HG03108 (cell line): ENCODE results near the gene PCARE.

Experiments used
- ATAC-seq: cut with Tn5 transposase; IDR thresholded peaks from one replicate; pipeline ENCODE4 v1.9.1; 2021; ENCODE audit warnings: moderate library complexity; ENCODE audit not compliant: unreplicated experiment

PCARE gene

DNA sequence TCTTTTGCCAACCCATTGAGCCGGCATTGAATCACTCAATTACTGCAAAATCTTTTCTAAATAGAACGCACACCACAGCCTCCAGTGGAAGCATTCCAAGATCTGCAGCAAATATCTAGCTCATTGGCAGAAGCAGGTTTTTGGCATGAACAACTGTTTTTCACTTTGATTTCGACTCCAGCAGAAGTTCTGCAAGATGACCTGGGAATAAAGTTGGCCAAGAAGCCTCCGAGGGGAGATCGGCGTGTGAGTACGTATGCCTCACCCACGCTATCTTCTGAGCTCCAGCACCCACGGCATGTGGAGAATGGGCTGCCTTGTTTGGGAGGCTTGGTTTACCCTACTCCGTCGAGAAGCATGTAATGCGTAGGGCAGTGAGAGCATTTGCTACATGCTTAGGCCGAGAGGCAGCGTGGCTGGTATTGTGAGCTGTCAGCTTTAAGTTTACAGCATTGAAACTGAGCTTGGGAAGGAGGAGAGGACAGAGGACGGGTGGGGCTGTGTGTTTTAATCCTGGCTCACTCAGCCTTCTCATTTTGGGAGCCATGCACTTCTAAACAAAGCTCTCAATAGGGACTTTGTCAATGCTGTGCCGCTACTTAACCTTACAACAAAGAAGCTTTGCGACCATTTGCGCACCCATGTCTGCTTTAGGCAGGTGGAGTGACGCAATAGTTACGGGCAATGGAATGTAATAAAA is 10.5 kb downstream of the PCARE start:
- no peak for ATAC-seq

DNA sequence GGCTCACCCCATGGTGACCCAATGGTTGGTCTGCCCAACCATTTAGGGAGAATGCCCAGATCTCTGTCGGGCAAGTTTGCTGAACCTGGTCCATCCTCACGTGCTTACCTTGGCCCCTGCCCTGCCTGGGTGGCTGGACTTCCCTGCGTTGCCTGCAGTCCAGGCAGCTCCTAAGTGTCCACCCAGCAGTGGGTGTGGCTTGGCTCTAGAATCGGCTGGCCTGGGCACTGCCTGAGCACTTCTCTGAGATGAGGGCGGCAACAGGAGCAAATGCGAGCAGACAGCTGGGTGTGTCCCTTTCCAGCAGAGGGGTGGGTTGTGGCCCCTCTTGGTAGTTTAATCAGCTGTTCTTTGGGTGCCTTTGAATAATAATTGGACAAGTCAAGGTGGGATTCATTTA is 11.3 kb downstream of the PCARE start:
- no peak for ATAC-seq

DNA sequence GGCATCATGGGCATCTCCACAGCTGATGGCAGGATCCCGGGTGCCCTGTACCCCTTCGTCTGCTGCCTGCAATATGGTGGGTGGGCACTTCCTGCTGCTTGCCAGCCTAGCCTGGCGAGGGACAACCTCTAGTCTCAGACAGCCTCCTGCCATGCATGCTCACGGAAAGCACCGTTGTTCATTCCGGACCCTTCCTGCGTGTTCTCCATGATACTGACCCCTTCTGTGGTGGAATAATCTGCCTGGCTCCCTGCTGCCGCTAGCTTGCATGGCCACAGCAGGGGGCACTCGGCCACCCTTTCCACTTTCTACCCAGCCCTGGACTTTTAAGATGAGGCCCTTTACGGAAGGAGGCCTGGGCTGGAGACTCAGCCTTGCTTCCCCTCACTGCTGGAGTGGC is 12.0 kb downstream of the PCARE start:
- ATAC-seq, result no peak

DNA sequence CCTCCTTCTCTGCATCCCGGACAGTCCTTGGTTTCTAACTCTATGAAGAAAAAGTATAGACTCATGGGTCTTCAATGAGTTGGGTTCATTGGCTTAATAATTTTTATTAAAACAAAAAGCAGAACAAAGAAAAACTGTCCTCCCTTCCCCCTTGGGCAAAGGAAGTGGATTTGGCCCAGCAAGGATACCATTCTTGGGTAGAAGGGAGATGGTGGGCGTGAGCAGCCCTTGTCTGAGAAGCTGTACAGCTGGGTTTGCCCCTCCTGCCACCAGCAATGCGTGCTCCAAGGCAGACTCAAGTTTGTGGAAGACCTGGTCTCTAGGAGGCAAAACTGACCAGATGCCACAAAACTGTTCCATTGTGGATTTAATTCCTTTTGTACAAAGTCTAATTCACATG is 12.7 kb downstream of the PCARE start:
- ATAC-seq, result no peak

DNA sequence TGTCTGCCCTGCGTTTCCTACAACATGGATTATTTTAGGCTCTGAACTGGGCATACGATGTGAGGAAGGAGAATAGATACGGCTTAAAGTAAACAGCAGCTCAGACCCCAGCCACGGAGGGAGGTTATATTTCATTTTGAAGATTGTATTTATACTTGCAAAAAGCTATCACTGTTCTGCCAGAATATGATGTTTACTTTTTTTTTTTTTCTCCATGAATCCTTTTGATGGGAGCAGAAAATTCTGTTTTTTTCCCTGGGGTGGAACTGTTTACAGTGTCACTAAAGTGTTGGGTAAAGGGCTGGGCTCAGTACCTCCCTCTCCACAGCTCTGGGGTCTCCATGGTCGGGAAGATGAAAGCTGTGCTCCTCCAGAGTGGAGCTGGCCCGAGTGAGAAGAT is 13.1 kb downstream of the PCARE start:
- no peak for ATAC-seq

DNA sequence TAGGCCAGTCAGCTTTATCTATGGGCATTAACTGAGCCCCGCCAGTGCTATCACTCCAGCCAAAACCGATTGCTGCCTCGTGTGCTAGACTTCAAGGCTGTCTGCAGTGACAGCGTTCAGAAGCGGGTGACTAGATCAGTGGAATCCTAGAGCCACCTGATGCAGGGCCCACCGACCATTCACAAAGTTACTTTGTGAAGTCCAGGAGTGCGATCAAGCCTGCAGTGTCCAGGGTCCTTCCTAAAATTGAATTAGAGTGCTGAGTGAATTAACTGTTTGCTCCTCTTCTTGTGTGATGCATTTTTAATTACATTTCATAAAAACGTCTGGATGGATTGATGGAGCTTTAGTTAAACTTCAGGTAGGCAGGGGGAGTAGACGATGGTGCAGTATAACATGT is 13.9 kb downstream of the PCARE start:
- ATAC-seq, result no peak

DNA sequence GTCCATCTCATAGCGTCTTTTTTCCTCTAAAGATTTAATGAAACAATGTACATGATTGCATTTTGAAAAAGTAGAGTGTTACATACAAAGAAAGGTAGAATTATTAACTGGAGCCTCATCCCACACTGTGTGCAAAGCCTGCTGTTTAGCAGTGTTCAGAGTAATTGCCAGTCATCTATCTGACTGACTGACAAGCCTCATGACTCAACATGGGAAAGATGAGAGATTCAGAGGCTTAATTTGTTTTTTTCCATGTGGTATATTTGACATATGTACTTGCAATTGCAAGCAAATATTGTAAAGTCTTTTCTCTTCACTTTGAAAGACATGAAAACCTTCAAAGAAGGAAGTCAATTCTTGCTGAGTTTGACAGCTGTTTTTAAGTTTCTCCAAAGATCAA is 14.7 kb downstream of the PCARE start:
- no peak for ATAC-seq

DNA sequence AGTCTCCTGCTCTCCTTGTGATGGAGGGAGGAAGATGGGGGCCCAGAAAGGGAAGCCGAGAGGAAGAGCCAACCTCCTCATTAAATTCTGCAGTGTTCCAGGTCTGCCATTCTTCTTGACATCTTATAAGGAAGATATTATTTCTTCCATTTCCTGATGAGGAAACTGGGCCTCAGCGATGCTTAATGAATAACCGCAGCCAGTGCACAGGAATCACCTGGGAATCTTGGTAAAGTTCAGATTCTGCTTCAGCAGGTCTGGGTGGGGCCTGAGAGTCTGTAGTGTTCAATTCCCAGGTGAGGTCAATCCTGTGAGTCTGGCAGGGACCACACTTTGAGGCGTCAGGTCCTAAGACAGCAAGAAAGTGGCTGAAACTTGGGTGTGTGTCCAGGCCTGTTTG is 17.3 kb downstream of the PCARE start:
- ATAC-seq, result no peak

DNA sequence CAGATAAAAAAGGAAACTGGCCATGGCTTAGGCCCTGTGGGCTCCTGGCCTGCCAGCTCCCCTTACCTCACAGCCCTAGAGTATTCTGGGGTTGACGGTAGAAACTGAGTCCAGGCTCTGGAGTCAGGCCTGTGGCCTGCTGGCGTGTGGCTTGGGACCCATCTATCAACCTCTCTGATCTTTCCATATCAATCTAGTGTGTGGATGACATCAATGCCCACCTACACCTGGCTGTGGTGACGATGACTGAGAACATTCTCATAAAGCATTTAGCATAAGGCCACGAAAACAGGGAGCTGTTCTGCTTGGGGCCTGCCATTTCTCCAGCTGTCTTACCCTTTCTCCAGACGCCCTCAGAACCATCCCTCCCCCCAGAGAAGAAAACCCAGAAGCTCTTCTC is 17.9 kb downstream of the PCARE start:
- no peak for ATAC-seq

DNA sequence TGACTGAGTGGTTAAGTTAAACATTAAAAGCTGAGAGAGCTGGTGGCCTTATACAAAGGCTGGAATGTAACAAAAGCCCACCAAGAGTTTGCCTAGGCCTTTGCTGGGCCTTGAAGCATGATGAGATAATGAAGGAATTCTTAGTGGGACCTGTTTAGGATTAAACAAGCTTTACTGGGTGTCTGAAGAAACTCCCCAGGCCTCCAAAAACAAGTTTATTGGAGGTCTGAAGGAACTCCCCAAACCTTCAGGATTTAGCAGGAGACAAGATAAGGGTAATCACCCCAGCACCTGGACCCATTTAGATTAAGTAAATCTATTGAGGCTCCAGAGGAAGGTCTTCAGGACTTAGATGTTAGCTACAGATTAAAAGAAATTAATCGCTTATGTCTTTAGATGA is 18.7 kb downstream of the PCARE start:
- no peak for ATAC-seq

DNA sequence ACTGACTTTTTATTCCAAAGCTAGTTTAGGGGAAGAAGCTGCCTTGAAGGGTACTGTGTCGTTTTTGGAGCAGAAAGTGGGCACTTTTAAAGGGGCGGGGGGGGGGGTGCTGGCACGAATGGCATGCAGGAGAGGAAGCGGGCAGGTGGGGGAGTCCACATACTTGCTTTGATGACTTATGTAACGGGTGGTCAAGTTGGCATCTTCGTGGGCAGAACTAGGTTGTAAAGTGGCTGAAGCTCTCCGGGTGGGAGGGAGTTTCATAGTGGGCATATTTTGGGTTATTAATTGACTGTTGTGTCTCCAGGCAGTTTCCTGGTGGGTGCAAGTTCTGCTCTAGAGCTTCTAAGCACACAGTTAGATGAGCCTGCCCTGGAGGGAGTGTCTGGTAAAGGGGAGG is 19.9 kb downstream of the PCARE start:
- ATAC-seq, result no peak

DNA sequence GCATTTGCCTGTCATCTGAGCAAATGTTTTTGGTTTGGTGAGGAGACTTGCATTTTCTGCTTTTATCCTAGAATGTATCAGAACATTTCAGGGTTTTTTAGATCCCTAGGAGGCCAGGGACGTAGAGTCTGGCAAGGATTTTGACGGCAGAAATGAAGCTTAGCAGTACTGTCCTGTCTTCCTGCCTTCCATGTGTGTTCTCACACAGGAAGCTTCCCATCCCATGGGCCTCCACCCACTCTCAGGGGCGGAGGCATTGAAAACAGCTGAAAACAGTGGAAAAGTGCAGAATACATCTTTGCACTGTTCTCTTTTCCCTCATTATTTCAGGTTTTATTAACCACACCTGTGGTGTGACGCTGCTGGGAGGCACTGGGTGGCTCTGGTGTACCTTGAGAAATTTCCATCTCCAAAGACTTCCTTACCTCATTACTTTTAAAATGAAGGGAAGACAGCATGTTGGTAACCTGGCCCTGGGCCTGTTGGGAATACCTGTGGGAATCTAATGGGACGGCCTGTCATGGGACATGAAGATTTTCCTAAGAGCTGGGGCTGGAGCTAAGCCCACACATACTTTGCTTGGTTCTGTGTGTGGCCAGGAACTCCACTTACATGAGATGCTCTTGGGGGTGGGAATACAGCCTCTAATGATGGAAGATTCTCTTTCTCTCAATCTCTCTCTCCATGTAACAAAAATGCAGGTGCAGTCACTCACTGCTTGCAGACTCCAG is 20.5 kb downstream of the PCARE start:
- no peak for ATAC-seq

DNA sequence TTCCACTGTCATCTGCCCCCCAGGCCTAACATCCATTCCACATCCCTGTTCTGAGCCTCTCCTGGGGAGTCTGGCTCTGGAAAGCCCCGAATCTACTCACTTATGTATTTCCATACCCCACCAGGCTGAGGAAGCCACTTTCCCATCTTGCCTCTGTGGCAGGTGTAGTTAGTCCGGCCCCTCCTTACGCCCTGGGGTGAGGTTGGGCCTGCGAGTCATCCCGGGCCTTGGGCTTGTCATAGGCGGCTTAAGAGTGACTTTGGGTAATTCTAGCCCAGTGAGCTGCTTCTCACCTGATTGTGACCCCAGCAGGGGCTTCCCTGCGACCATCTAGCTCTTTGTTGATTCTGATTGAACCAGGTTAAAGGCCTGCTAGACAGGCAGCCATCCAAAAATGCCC is 21.1 kb downstream of the PCARE start:
- ATAC-seq, result no peak

DNA sequence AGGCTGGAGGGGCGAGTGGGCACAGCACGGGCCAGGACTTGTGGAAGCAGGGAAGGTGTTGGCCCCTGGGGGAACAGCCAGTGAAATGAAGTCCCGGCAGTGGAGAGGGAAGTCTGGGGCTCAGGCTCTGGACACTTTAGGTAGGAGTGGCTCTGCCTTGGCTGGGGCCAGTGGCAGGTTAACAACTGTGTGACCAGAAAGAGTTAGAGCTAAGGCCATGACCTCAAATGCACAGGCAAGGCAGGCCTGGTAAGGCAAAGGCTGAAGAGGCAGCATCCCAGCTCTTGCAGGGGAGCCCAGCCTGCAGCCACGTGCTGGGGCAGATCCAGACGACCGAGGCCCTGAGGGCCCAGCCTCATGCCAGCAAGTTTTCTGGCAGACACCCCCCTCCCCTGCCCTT is 21.5 kb downstream of the PCARE start:
- no peak for ATAC-seq

DNA sequence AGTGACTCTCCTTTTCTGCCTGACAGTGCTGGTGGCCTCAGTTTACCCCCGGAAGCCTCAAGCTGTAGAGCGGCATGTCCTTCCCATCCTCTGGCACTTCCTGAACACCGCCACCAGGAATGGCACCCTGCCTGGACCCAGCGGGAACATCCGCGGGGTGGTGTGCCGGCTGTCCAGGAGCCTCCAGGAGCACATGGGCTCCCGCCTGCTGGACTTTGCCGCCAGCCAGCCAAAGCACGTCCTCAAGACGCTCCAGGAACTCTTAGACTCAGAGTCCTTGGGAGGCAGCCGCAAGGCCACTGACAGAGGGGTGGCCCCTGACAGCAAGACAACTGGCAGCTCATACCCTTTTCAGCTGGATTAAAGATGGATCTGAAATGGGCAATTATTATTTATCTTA is 22.6 kb downstream of the PCARE start:
- no peak for ATAC-seq

DNA sequence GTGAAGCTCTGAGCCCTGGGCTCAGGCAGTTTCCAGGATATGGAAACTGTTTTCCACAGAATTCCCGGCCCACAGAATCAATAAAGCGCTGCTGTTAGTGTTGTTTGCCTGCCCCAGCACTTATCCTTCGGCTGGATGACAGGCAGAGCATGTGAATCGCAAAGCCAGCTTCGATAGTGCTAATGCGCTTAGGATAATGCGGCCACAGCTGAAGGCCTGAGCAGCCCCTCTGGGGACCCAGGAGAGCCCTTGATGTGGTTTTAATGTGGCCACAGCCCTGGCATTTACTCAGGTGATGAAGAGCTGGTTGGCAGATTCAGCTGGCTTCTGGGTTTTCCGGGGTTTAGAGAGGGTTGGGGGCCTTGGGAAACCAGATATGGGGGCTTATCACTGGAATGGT is 23.7 kb downstream of the PCARE start:
- no peak for ATAC-seq

DNA sequence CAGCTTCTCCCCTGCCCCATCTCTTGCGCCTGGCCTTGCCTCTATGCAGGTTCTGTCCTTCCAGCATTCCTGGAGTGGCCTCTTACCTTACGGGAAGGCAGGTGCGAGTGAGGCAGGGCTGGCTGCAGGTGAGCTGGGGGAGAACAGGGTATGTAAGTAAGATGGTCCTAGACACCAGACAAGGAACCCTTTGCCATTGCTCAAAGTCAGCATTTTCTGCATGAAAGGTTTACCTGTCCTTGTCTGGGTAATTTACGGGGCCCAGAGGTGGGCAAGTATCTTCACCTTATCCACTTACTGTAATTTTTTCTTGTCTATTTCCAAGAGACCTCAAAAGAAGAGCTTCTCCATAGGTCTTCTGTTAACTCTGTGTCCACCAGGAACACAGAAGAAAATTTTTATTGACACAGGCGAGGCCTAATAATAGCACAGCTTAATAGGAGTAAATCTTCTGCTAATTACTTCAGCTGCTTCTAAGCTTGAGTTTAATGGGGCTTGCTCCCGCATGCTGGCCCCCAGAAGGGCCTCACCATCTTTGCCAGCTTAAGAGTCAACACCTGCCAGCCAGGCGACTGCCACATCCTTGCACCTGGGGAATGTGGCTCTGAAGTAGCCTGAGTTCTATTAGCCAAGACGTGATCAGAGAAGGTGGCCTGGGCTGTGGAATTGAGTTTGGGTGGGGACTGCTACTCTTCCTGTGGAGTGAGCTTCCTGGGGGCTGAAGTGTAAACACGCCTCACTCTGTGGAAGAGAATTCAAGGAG is 27.1 kb downstream of the PCARE start:
- no peak for ATAC-seq

DNA sequence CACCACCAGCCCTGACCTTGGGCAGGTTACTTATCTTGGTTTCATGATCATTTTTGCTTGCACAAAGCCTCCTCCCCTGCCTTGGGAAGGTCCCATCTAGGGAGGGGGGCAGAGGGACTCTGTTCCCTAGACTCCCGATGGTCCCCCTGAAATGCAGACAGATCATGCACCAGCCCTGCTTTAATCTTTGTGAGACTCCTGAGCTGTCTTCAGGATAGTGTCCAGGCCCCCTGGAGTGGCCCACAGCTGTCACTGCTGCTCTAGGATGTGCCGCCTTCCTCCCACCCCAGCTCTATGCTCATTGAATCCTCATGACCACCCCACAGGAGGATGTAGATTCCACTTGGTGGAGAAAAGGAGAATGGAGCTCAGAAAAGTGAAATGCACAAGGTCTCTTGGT is 28.0 kb downstream of the PCARE start:
- no peak for ATAC-seq

DNA sequence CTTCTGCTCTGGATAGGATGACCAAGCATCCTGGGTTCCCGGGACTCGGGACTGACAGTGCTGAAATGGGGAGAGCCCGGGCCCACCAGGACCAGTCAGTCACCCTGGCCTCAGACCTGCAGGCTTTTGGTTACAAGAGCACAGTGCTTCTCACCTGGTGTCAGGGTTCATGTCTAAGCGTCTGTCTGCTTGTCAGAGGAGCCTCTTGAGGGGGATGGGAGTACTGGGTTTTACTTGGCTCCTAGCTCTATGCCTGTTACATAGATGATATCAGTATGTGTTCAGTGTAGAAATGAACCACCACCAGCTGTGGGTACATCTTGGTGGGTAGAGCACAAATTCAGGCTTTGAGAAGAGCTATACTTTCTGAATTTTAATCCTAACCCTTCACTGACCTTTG is 29.9 kb downstream of the PCARE start:
- no peak for ATAC-seq

DNA sequence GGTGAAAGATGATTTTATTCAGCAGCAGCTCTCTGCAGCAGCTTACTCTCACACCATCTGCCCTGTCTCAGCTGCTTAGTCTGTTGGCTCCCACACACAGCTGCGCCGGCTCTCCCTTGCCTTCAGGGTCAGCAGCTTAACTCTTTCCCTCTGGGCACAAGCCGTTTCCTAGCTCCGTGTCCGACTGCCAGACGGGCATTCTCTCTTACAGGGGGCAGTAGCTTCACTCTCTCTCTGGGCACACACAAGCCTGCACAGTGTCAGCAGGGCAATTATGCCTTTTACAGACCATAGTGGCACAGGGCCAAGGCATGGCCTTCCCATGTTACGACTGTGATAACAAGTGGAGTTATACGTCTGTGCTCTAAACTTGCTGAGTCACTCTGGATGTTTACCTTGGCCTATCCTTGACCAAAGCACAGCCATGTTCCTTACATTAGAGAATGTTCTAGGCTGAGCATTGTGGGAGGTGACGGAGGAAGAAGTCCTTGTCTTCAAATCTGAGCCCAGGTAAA is 31.7 kb downstream of the PCARE start:
- ATAC-seq, result no peak

DNA sequence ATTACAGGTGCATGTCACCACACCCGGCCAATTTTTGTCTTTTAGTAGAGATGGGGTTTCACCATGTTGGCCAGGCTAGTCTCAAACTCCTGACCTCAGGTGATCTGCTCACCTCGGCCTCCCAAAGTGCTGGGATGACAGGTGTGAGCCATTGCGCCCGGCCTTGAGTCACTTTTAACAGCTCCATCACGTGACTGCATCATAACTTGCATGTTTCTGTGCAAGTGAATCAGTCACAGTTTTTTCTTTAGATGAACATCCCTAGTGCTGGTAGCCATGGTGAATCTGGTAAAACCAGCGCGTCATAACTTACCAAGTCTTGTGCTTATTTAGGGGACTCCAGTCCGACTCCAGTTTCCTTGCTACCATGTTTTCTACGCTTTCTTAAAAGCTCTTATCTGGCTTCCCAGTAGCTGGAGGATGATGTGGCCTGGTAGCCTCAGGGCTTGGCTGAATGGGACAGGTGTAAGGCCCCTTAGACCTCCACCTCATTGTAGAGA is 33.1 kb downstream of the PCARE start:
- ATAC-seq, result no peak

DNA sequence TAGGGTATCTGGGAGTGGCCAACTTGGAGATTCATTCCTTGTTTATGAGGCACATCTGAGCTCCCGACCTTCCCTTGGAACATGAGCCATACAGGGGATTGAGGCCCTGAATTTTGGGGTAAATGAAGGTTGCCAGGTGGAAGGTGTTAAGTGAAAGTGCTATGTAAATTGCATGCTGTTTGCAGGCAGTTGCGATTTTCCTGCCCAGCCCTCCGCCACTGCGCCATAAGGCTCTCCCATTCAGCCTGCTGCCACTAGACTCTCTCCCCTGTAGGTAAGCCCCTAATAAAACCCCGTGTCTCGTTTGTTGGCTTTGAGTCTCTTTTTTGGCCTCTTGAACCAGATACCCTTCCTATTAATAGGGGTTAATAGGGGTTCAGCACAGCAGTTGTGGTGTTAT is 33.8 kb downstream of the PCARE start:
- ATAC-seq, result no peak
